HG02623 (cell line): Measurements from ENCODE around the gene RAB28.

Experiments used
- ATAC-seq: cut with Tn5 transposase; IDR thresholded peaks from one replicate; pipeline ENCODE4 v1.9.1; 2021; ENCODE audit warnings: moderate library complexity; ENCODE audit not compliant: unreplicated experiment

The RAB28 gene

GRCh38 chr4:13484122-13484748 lies at the start of gene RAB28:
Gene RAB28, minus strand, starts transcription at chr4:13484340.
- peak; percentile 95 for ATAC-seq

GRCh38 chr4:13531625-13531998 lies 47.5 kb upstream of the RAB28 start:
- no peak for ATAC-seq

- no peak for ATAC-seq
Measured at GRCh38 chr4:13530823-13531624, 46.9 kb upstream of the RAB28 start.

GRCh38 chr4:13529128-13529919 lies 45.2 kb upstream of the RAB28 start:
- no peak for ATAC-seq

GRCh38 chr4:13528821-13529127 lies 44.6 kb upstream of the RAB28 start:
- ATAC-seq, result no peak

GRCh38 chr4:13527981-13528820 lies 44.1 kb upstream of the RAB28 start:
- ATAC-seq, result peak; percentile 80

GRCh38 chr4:13527192-13527980 lies 43.2 kb upstream of the RAB28 start:
- no peak for ATAC-seq

- no peak for ATAC-seq
Measured at GRCh38 chr4:13526658-13527057, 42.5 kb upstream of the RAB28 start.

GRCh38 chr4:13525606-13526281 lies 41.6 kb upstream of the RAB28 start:
- no peak for ATAC-seq

- ATAC-seq, result no peak
Measured at GRCh38 chr4:13524504-13525243, 40.5 kb upstream of the RAB28 start.

- no peak for ATAC-seq
Measured at GRCh38 chr4:13523591-13524503, 39.7 kb upstream of the RAB28 start.

GRCh38 chr4:13523105-13523477 lies 39.0 kb upstream of the RAB28 start:
- ATAC-seq, result no peak

GRCh38 chr4:13522282-13523104 lies 38.4 kb upstream of the RAB28 start:
- ATAC-seq, result no peak

GRCh38 chr4:13521047-13521446 lies 36.9 kb upstream of the RAB28 start:
- ATAC-seq, result no peak

GRCh38 chr4:13516315-13516860 lies 32.2 kb upstream of the RAB28 start:
- ATAC-seq, result no peak

- ATAC-seq, result no peak
Measured at GRCh38 chr4:13515268-13515667, 31.1 kb upstream of the RAB28 start.

GRCh38 chr4:13514722-13515121 lies 30.6 kb upstream of the RAB28 start:
- no peak for ATAC-seq
